Activated T-cell treated with anti-CD3 and anti-CD28 coated beads, Interleukin-2, amount 50 U/mL, for 1 hour (primary cell): ENCODE results near the gene ARHGEF2.

Experiments
- DNase-seq: peaks from one replicate; pipeline ENCODE4 v3.0.0-alpha.2; 2020

Gene ARHGEF2

DNA sequence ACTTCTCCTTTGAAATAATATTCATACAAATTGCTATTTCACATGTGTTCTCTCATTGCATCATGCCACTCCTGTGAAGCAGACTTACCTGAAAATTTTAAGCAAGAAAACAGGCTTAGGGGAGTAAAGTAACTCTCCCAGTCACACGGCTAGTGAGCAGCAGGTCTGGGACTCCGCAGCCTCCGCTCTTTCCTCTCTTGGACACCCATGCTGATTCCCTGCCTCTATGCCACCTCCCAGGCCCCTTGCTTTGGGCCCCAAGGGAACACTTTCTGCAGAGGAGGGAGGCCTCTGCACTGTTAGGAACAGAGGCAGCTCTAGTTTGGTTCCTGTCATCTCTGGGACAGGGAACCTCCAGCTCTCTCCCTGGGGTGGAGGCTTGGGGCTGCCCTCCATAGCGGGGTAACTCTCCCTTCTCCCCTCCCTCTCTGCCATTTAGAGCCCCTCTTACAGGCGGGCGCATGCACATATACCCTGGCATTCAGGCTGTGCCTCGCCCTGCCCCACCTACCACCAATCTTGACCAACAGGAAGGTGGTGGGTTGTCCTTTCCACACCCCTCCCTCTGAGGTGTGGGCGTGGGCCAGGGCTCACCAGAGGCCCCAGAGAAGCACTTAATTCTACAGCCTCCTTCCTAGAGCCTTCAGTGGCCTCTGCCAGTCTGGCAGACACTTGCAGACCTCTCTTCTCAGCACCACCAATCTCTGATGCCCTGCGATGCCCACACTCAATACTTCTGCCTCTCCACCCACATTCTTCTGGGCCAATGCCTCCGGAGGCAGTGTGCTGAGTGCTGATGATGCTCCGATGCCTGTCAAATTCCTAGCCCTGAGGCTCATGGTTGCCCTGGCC, 37.1 kb downstream of the ARHGEF2 start, which contains the start of gene RXFP4:
Gene RXFP4 (plus strand): TSS at position 646 of the 852 bp plus-strand sequence. CDS start 72 bp downstream, at position 718.
- no peak for DNase-seq

DNA sequence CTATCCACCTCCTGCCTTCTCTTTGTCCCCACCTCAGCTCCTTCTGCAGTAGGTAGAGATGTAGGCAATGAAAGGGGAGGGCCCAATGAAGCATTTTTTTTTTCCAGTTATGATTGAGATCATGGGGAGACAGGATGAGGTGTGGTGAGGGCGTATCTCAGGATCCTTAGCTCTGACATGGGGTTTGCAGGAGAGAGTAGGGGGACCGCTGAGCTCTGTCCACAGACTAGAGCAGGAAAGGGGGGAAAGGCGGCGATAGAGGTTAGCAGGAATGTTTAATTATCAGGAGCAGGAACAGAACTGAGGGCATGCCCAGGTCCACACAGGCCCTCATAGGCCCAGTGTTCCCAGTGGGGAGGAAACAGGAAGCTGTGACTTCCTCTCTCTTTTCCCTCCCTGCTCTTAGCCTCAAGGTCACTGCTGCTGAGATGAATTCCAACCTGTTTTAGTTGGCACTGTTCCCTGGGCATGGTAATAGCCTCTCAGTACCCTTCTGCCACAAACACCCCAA, 37.8 kb downstream of the ARHGEF2 start:
- no peak for DNase-seq

DNA sequence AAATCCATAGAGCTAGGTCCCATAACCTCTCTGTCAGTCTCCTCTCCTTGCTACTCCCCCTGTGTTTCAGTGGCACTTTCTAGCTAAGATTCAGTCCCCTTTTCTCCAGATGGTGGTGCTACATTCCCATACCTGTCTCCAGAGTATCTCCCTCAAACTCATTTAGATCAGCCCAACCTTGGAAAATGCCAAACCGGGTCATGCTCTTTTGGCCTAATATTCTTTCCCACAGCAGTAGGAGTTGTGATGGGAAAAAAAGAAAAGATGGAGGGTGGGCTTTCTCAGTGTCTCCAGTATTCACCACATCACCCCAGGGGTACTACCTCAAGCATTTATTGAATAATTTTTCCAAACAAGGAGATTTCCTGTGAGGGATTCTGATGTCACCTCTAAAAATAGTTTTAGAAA, 40.1 kb downstream of the ARHGEF2 start:
- no peak for DNase-seq

DNA sequence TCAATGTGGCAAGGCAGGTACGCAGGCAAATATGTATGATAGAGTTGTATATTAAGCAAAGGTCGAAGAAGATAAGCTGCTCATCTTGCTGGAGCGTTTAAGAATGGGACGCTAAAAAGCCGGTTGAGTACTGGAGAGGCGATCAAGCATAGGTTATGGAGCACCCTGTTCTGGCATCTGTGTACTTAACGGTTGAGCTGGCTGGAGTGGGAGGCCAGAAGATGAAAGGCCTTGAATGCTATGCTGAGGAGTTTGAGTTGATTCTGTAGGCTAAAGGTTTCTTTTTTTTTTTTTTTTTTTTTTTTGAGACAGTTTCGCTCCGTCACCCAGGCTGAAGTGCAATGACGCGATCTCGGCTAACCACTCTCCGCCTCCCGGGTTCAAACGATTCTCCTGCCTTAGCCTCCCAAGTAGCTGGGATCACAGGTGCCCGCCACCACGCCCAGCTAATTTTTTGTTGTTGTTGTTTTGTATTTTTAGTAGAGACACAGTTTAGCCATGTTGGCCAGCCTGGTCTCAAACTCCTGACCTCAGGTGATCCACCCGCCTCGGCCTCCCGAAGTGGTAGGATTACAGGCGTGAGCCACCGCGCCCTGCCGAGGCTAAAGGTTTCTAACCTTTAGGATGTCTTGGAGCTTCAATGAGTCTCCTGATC, 43.3 kb downstream of the ARHGEF2 start:
- no peak for DNase-seq

DNA sequence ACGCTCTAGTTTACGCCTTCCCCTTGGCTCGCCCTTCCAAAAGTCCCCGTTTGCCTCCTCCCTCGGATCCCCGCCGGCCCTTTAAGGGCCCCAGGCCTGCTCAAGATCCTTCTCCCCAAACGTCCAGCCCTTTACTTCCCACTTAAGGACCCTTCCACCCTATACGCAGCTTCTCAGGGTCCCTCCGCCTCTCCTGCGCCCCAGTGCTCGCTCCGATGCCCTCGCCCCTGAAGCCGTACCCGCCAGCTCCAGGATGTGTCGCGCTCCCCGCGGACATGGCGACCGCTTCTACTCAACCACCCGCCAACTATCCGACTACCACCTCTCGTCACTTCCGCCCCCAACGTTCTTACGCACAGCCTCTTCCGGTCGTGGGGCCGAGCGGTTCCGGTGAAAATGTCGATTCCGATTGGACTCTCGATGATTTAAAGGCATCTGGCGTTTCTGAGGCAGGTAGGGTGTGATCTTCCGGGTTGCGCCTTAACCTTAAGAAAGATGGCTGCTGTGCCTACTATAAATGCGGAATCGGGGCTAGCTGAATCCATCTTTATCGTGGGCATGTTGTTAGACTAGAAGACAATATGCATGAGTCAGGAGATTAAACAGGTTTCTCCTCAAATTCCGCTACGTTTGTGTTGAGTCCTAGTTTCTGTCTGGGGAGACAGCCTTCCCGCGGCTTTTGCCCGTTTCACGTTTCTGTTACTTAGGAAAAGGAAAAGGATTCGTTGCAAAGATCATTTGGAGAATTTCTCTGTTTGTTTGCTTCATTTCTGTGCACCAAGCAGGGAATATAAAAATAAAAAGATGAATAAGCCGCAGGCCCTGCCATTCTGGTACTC, 44.0 kb downstream of the ARHGEF2 start, which contains the start of gene KHDC4:
Gene KHDC4 (minus strand): TSS at position 317 of the 839 bp plus-strand sequence. CDS start 40 bp downstream, at position 277.
- DNase-seq = peak; percentile 87

DNA sequence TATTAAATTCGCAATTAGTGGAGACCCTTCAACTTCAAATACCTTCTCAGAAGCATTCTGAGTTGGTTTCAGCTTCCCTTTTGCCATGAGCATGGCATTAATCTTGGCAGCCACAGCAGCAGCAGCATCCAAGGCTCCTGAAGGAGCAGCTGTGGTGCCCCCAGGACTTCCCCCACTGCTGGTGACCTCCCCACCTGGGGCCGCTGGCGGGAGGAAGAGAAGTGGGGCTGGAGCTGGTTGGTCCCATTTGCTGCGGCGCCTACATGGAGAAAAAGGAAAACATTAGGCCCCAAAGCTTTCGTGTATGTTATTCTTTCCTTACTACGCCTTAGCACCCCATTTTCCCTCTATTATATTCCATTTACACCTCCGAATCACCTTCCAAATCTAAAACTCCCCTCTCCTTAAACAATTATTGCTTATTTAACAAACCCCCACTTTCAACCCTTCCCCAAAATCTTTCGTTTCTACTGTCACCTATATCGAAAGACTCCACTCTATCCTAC, 44.7 kb downstream of the ARHGEF2 start:
- no peak for DNase-seq

DNA sequence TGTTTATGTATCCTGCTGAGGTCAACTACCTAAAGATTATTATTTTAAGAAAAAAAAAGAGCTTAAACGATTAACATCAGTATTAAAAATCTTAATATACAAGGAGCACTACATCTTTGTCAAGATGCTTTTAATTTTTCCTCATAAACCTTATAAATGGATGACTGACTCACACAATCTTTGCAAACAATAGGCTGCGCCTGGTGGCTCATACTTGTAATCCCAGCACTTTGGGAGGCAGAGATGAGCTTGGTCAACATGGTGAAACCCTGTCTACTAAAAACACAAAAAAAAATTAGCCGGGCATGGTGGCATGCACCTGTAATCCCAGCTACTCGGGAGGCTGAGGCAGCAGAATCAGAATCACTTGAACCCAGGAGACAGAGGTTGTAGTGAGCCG, 45.9 kb downstream of the ARHGEF2 start:
- DNase-seq = no peak

DNA sequence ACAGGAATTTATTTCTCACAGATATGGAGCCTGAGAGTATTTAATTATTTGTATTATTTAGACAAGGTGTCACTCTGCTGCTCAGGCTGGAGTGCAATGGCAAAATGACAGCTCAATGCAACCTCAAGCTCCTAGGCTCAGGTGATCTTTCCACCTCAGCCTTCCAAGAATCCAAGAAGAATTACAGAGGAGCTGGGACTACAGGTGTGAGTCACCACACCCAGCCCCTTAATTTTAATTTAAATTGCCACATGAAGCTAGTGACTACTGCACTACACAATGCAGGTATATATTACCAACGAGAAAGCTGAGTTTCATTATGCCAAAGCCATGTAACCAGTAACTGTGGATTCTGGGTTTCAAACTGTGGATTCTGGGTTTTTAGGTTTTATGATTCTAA, 46.3 kb downstream of the ARHGEF2 start:
- no peak for DNase-seq

DNA sequence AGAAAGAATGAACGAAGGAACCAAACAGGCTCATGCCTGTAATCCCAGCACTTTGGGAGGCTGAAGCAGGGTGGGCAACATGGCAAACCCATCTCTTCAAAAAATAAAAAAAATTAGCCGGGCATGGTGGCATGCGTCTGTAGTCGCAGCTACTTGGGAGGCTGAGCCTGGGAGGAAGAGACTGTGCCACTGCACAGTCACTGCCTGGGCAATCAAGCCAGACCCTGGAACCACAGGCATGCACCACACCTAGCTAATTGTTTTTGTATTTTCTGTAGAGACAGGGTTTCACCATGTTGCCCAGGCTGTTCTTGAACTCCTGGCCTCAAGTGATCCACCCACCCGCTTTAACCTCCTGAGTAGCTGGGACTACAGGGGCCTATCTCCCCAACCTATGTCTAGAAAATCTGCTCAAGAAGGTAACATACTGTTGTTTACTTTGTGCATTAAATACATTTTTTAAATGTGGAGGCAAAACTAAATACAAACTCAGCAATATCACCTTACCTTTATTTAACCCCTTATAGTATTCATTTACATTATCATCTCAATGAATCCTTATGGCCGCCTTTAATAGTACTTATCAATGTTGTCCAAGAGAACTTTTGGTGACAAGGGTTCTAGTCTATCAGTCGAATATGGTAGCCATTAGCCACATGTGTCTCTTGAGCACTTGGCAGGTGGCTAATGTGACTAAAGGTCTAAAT, 46.9 kb downstream of the ARHGEF2 start:
- DNase-seq = peak; percentile 11

DNA sequence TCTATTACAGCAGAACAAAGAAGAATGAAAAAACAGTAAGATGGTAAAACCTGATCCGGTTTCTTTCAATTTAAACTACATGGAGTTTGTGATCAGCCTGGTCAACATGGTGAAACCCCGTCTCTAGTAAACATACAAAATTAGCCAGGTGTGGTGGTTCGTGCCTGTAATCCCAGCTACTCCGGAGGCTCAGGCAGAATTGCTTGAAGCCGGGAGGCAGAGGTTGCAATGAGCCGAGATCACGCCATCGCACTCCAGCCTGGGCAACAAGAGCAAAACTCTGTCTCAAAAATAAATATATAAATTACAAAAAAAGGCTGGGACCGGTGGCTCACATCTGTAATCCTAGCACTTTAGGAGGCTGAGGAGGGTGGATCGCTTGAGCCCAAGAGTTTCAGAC, 47.6 kb downstream of the ARHGEF2 start:
- peak; percentile 12 for DNase-seq

DNA sequence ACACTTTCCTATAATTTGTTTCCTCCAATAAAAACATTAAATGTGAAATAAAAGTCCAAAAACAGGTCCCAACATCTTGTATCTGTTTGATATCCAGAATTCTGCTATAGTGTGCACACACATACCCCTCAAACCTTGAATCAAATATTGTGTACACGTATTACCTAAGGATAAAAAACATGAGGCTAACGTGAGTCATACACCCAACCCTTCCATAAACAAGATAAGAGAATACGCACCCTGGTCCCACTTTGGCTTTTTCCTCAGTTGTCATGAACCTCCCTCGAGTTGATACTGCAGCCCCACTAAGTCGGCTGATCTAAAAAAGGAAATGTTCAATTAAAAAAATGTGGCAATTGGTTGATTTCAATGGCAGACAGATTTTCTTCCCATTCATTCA, 49.3 kb downstream of the ARHGEF2 start:
- no peak for DNase-seq

DNA sequence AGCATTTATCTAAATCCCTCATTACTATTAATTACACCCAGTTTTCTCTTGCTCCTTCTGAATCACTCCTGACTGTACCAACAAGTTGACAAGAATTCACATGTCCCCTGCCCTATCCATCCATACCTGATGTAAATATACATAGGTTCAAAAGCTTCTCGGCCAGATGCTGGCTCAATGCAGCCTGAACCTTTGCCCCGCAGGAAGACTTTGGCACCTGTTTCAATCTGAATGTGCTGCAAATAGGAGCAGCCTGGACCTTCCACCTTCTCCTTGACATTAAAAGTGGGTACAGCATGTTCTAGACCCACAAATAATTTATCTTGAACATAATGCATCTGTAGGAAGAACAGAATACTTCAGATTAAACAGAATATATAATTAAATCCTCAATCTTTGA, 52.8 kb downstream of the ARHGEF2 start:
- DNase-seq = peak; percentile 3

DNA sequence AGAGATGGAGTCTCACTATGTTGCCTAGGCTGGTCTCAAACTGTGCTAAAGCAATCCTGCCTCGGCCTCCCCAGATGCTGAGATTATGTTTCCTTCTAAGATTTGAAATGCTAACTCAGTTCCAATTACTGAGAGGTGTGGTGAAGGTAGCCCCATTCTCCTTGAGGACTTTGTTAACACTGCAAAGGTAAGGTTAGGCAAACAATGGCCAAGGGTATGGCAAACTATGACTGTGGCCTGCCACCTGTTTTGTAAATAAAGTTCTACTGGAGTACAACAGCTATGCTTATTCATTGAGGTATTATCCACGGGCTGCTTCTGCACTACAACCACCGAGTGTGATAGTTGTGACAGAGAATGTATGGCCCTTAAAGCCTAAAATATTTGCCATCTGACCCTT, 57.6 kb downstream of the ARHGEF2 start:
- no peak for DNase-seq

DNA sequence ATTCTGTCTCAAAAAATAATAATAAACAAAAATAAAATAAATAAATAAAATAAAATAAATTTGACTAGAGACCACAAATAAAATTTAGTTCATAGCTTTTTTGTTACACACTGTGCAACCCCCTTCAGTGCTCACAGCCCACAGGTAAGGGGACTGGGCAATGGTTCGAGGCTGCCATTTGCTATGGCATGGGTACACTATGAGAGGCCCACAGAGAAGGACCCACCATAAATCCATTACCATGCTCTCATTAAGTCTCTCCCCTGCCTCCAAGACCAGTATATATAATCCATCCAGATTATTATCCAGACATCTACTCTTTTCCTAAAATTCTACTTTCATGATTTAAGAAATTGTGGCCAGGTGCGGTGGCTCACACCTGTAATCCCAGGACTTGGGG, 58.5 kb downstream of the ARHGEF2 start:
- DNase-seq = no peak

DNA sequence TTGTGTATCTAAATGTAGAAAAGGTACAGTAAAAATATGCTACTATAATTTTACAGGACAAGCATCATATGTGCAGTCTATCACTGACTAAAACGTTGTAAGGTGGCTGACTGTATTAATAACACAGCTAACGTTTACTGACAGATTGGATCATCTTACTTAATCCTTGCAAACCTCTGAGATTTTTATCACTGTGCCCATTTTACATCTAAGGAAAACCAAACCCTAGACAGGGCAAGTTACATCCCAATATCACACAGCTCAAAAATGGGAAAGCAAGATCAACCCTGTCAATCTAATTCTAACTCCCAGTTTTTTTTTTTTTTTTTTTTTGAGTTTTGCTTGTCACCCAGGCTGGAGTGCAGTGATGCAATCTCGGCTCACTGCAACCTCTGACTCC, 59.7 kb downstream of the ARHGEF2 start:
- DNase-seq = no peak

DNA sequence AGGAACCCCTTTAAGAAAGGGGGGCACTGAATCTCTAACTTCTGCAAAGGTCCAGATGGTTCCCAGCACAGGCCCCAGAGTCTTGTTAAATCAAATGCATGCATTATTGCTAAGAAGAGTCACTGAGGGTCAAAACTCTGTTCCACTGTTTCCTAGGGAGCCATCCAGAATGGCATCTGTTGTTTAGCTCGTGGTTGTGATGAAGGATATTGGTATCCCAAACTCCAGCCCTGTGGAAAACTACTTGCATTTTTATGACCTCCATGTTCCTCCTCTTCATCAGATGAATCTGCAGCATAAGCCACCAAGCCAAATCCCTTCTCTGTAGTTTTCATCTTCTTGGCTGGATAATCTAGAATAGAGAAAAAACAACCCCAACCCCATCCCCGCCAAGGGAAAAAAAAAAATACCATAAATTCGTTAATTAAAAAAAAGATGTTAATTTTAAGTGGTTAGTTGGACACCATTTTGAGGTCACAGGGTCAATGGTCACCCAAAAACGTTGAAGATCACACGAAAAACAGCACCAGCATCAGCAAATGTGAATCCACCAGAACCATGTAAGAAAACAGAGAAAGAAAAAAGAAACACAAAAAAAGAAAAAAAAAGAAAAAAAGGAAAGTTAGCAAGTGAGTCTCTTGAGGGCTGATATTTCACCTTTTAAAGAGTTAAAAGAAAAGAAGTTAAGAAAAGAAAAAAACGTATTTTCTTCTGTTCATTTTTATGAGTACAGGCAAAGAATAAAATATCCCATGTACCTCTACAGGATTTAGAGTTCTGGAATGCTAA, 64.2 kb downstream of the ARHGEF2 start:
- no peak for DNase-seq

DNA sequence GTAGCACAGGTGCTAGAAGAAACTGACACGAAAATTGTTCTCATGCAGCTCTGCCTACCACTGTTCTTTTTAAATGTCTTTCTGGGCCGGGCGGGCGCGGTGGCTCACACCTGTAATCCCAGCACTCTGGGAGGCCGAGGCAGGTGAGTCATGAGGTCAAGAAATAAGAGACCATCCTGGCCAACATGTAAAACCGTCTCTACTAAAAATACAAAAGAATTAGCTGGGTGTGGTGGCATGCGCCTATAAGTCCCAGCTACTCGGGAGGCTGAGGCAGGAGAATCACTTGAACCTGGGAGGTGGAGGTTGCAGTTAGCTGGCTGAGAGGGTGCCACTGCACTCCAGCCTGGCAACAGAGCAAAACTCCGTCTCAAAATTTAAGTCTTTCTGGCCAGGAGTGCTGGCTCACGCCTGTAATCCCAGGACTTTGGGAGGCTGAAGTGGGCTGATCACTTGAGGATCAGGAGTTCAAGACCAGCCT, 66.3 kb downstream of the ARHGEF2 start:
- no peak for DNase-seq

DNA sequence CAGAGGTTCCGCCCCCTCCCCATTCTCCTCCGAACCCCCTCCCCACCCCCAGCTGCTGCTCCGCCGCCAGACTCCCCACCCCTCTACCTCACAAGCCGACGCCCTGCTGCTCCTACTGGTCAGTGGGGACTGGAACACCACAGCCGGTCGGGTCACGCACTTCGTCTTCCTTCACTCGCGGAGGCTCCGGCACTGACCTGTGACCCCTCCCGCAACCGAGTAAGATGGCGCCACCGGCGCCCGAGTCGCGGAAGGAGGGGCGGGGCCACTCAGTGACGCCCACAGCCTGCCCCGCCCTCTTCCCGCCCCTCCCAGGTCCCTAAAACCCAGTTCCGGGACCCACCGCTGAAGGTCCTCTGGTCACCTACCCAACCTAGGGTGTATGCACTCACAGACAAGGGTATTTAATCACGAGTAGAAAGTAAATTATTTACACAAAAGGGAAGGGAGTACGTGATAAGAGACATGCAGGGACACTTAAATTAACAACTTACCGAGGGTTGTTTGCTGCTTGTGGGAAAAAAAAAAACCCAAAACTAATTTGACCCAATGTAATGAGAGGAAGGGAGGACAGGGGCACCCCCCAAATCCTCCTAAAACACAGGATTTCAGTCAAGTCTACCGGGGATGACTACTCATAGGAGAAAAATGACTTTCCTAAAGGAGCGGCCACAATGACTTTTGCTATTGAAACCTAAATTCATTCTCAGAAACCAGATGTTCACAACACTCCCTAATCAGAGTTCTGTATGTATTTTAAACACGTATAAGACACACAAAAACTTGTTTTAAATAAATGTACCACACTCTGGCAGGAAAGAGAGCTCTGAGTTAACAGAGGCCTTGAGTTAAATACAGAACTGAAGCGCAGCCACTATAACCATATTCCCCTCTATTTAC, 66.9 kb downstream of the ARHGEF2 start, which contains the start of gene RIT1:
Gene RIT1 (minus strand): TSS at position 194 of the 900 bp plus-strand sequence. CDS start 588 bp downstream, outside the sequence.
- DNase-seq = peak; percentile 87

DNA sequence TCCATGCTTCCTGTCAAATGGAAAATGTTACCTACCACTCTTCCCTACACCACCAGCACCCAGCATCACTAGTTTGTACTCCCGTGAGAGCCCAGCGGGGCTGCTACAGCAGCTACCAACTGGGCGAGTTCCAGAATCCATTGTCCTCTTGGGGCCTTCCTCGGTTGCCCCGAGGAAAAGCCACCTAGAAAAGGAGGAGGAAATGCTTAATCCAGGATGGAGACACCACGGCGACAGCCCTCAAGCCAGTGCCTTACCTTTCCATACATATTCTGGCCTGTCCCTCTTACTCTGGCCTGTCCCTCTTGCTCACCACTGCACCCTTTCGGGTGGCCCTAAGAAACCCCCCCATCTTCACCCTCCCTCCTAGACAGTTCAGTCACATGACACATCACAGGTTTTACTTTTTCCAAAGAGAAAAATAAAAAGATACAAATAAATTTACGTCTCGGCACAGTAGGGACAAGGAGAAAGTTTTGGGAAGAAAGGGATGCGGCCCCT, 67.7 kb downstream of the ARHGEF2 start:
- peak; percentile 34 for DNase-seq

DNA sequence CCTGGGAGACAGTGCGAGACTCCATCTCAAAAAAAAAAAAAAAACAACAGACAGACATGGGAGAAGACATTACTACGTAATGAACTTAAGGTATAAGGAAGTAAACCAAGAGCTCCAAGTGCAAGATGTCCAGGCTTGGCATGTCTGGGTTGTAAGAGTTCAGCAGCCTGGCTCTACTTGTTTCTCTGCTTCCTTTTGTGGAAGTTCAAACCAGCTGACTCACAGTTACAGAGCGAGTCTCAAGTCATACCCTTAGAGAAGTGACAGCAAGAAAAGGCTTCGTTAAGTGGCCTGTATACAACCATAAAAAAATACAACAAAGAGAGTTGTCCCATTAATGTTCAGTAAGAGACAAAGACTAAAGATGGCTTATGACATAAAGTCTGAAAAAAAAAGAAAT, 68.5 kb downstream of the ARHGEF2 start:
- DNase-seq = no peak
